HEK293 (cell line): ENCODE results near the gene RAVER2.

Source experiments
- MZF1 ChIP-seq: fragments of 450-650 bp; formaldehyde crosslinking; IDR thresholded peaks from 2 replicates; pipeline ENCODE4 v1.5.1; 2017; ENCODE audit warnings: missing biosample characterization, missing genetic modification characterization, borderline replicate concordance
- SALL2 ChIP-seq: fragments of 450-650 bp; formaldehyde crosslinking; IDR thresholded peaks from 2 replicates; pipeline ENCODE4 v1.5.0; 2017; ENCODE audit warnings: missing biosample characterization, mild to moderate bottlenecking, missing genetic modification characterization, borderline replicate concordance
- SP7 ChIP-seq: fragments of 450-650 bp; formaldehyde crosslinking; IDR thresholded peaks from 2 replicates; pipeline ENCODE4 v1.5.1; 2016; ENCODE audit warnings: missing biosample characterization, missing genetic modification characterization
- ZBTB8A ChIP-seq: fragments of 450-650 bp; formaldehyde crosslinking; IDR thresholded peaks from 2 replicates; pipeline ENCODE4 v1.5.1; 2016; ENCODE audit warnings: missing biosample characterization, missing genetic modification characterization
- ZNF670 ChIP-seq: fragments of 450-650 bp; formaldehyde crosslinking; IDR thresholded peaks from 2 replicates; pipeline ENCODE4 v1.5.1; 2016; ENCODE audit warnings: missing biosample characterization, missing genetic modification characterization, low read depth
- ZNF76 ChIP-seq: fragments of 450-650 bp; formaldehyde crosslinking; IDR thresholded peaks from 2 replicates; pipeline ENCODE4; 2016; ENCODE audit warnings: low read depth, missing biosample characterization, missing genetic modification characterization, borderline replicate concordance
- TF ChIP-seq, protein P1 (sequence below): fragments of 450-650 bp; formaldehyde crosslinking; IDR thresholded peaks from 2 replicates; pipeline ENCODE4 v1.5.1; 2016; ENCODE audit warnings: missing biosample characterization, missing genetic modification characterization
- TF ChIP-seq, protein P2 (sequence below): fragments of 450-650 bp; formaldehyde crosslinking; conservative IDR thresholded peaks from 2 replicates; pipeline ENCODE4 v1.5.1; 2016; ENCODE audit warnings: low read depth, missing biosample characterization, missing genetic modification characterization
- TF ChIP-seq, protein P3 (sequence below): fragments of 450-650 bp; formaldehyde crosslinking; IDR thresholded peaks from 2 replicates; pipeline ENCODE4 v1.5.1; 2016; ENCODE audit warnings: missing biosample characterization, missing genetic modification characterization, low read depth

DNA sequence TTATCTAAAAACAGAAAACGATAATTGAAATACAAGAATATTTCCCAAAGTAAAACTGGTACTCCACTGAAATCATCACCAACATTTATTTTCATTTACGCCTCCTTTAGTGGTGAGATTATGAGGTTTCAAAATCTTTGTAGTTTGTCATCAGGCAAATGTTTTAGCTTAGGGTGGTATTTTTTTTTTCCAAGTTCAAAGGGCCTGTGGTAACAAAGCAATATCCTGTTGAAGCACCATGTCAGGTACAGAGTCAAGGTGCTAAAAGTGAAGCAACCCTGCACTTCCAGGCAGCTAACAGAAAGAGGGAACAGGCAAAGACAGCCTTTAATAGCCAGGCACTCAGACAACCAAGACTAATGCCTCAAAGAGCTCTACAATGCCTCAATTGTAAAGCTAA lies 132.3 kb downstream of the RAVER2 start:
- TF ChIP-seq, protein P1, sequence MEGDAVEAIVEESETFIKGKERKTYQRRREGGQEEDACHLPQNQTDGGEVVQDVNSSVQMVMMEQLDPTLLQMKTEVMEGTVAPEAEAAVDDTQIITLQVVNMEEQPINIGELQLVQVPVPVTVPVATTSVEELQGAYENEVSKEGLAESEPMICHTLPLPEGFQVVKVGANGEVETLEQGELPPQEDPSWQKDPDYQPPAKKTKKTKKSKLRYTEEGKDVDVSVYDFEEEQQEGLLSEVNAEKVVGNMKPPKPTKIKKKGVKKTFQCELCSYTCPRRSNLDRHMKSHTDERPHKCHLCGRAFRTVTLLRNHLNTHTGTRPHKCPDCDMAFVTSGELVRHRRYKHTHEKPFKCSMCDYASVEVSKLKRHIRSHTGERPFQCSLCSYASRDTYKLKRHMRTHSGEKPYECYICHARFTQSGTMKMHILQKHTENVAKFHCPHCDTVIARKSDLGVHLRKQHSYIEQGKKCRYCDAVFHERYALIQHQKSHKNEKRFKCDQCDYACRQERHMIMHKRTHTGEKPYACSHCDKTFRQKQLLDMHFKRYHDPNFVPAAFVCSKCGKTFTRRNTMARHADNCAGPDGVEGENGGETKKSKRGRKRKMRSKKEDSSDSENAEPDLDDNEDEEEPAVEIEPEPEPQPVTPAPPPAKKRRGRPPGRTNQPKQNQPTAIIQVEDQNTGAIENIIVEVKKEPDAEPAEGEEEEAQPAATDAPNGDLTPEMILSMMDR (tag by site-specific recombination), result no peak
- TF ChIP-seq ZNF76 (tag by site-specific recombination), result no peak
- TF ChIP-seq ZBTB8A (tag by site-specific recombination), result no peak
- no peak for TF ChIP-seq SALL2 (tag by site-specific recombination)
- TF ChIP-seq, protein P2, sequence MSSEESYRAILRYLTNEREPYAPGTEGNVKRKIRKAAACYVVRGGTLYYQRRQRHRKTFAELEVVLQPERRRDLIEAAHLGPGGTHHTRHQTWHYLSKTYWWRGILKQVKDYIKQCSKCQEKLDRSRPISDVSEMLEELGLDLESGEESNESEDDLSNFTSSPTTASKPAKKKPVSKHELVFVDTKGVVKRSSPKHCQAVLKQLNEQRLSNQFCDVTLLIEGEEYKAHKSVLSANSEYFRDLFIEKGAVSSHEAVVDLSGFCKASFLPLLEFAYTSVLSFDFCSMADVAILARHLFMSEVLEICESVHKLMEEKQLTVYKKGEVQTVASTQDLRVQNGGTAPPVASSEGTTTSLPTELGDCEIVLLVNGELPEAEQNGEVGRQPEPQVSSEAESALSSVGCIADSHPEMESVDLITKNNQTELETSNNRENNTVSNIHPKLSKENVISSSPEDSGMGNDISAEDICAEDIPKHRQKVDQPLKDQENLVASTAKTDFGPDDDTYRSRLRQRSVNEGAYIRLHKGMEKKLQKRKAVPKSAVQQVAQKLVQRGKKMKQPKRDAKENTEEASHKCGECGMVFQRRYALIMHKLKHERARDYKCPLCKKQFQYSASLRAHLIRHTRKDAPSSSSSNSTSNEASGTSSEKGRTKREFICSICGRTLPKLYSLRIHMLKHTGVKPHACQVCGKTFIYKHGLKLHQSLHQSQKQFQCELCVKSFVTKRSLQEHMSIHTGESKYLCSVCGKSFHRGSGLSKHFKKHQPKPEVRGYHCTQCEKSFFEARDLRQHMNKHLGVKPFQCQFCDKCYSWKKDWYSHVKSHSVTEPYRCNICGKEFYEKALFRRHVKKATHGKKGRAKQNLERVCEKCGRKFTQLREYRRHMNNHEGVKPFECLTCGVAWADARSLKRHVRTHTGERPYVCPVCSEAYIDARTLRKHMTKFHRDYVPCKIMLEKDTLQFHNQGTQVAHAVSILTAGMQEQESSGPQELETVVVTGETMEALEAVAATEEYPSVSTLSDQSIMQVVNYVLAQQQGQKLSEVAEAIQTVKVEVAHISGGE, result no peak
- no peak for TF ChIP-seq MZF1 (tag by site-specific recombination)
- TF ChIP-seq, protein P3, sequence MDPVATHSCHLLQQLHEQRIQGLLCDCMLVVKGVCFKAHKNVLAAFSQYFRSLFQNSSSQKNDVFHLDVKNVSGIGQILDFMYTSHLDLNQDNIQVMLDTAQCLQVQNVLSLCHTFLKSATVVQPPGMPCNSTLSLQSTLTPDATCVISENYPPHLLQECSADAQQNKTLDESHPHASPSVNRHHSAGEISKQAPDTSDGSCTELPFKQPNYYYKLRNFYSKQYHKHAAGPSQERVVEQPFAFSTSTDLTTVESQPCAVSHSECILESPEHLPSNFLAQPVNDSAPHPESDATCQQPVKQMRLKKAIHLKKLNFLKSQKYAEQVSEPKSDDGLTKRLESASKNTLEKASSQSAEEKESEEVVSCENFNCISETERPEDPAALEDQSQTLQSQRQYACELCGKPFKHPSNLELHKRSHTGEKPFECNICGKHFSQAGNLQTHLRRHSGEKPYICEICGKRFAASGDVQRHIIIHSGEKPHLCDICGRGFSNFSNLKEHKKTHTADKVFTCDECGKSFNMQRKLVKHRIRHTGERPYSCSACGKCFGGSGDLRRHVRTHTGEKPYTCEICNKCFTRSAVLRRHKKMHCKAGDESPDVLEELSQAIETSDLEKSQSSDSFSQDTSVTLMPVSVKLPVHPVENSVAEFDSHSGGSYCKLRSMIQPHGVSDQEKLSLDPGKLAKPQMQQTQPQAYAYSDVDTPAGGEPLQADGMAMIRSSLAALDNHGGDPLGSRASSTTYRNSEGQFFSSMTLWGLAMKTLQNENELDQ (tag by site-specific recombination), result no peak
- no peak for TF ChIP-seq SP7 (tag by site-specific recombination)
- no peak for TF ChIP-seq ZNF670
